CD8-positive, alpha-beta memory T cell (primary cell): Measurements from ENCODE around the gene BUB3. TPM values are rescaled to one million over a fixed set of nuclear protein-coding genes. Genes with fewer than 3 reads are reported as not detected.
A peak's percentile ranks its signal among the peaks of the same experiment; 100 is the strongest.

ENCODE experiments used
- CTCF ChIA-PET: fragments of 350-600 bp; sonication (Branson Sonifier 250); formaldehyde crosslinking; loops from one replicate; lab custom pipeline; 2021; ENCODE audit warnings: antibody characterized with exemption; lab: Charles Lee
- POLR2A ChIA-PET: fragments of 350-600 bp; sonication (Branson Sonifier 250); formaldehyde crosslinking; loops from one replicate; lab custom pipeline; 2021; ENCODE audit warnings: antibody characterized with exemption; lab: Charles Lee
- DNase-seq, 5 donors: peaks; one replicate each; pipeline versions ENCODE4 v3.0.0 to v3.0.0-alpha.2; 2020 to 2022; ENCODE audit warnings: mixed read lengths in 1 of 5
- H3K27ac ChIP-seq: one replicate; pipeline ENCODE4 v1.7.0; 2013; ENCODE audit warnings: low read depth, mild to moderate bottlenecking, low read length, moderate library complexity
- H3K27me3 ChIP-seq: 2 replicates; pipeline ENCODE4 v1.7.0; 2013; ENCODE audit warnings: low read length, mild to moderate bottlenecking; ENCODE audit not compliant: insufficient read depth, poor library complexity, severe bottlenecking
- H3K36me3 ChIP-seq: 2 replicates; pipeline ENCODE4 v1.7.0; 2013; ENCODE audit warnings: mild to moderate bottlenecking, low read length, moderate library complexity; ENCODE audit not compliant: insufficient read depth
- H3K4me1 ChIP-seq: 2 replicates; pipeline ENCODE4 v1.7.0; 2013; ENCODE audit warnings: mild to moderate bottlenecking, low read length, moderate library complexity; ENCODE audit not compliant: insufficient read depth
- H3K4me3 ChIP-seq: 2 replicates; pipeline ENCODE4 v1.7.0; 2013; ENCODE audit warnings: mild to moderate bottlenecking, low read length
- H3K9me3 ChIP-seq: 2 replicates; pipeline ENCODE4 v1.7.0; 2013; ENCODE audit warnings: mild to moderate bottlenecking, low read length
- H3K27ac Mint-ChIP-seq, 8 donors: one replicate each; pipeline ENCODE4 v1.8.0; 2020 to 2021; ENCODE audit warnings: mixed read lengths in 8 of 8, mild to moderate bottlenecking in 6 of 8, inconsistent platforms in 3 of 8, moderate library complexity in 3 of 8
- H3K27me3 Mint-ChIP-seq, 2 donors: one replicate each; pipeline ENCODE4 v1.8.0; 2020 to 2021; ENCODE audit warnings: mixed read lengths in 2 of 2, mild to moderate bottlenecking in 1 of 2, moderate library complexity in 1 of 2
- H3K36me3 Mint-ChIP-seq, 3 donors: one replicate each; pipeline ENCODE4 v1.8.0; 2020 to 2021; ENCODE audit warnings: mixed read lengths in 3 of 3, inconsistent platforms in 1 of 3, mild to moderate bottlenecking in 1 of 3
- H3K4me1 Mint-ChIP-seq, 3 donors: one replicate each; pipeline ENCODE4 v1.8.0; 2020 to 2021; ENCODE audit warnings: mixed read lengths in 3 of 3, inconsistent platforms in 1 of 3, mild to moderate bottlenecking in 1 of 3
- H3K4me3 Mint-ChIP-seq, 7 donors: one replicate each; pipeline ENCODE4 v1.8.0; 2020 to 2021; ENCODE audit warnings: mixed read lengths in 7 of 7, mild to moderate bottlenecking in 6 of 7, moderate library complexity in 4 of 7, inconsistent platforms in 2 of 7
- H3K9me3 Mint-ChIP-seq, 5 donors: one replicate each; pipeline ENCODE4 v1.8.0; 2020 to 2022; ENCODE audit warnings: mixed read lengths in 5 of 5, mild to moderate bottlenecking in 3 of 5, moderate library complexity in 2 of 5, inconsistent platforms in 1 of 5
- polyA plus RNA-seq: library from polyadenylated mRNA; unstranded; fragments of 300-500 nt; fragmentation: Illumina TruSeq; gene quantifications from one replicate; pipeline ENCODE4 v1.2.3, GENCODE V29; 2021
- total RNA-seq, 2 experiments: library from RNA; stranded (reverse); gene quantifications; one replicate each; pipeline ENCODE4 v1.2.3, GENCODE V29; 2021

BUB3 gene
- total and polyA plus RNA-seq, 3 experiments from 2014 or later, result 231 to 255 (median 254) TPM

GRCh38 chr10:123203393-123204126, 49.4 kb downstream of the BUB3 start:
- no peaks in the 10 kb centered on the region for H3K9me3 ChIP-seq
- DNase-seq, result no peak
- Mint-ChIP-seq H3K36me3 (peaks cover 22 to 36% (median 32%) of the 10 kb centered on the region in 3 donors), H3K4me1 (peaks cover 17 to 29% (median 27%) of the 10 kb centered on the region in 3 donors), H3K4me3 (no peak overlapping the region), H3K9me3 (peaks cover 11 to 16% (median 12%) of the 10 kb centered on the region in 5 donors), H3K27ac (peak overlapping the region in 2 of 8 donors; percentile 29 to 52), H3K27me3 (no peaks in the 10 kb centered on the region)
- H3K27me3 ChIP-seq, result no peaks in the 10 kb centered on the region
- ChIA-PET POLR2A (no interaction called here), CTCF (no interaction called here)
- no peaks in the 10 kb centered on the region for H3K36me3 ChIP-seq
- peaks cover 6% of the 10 kb centered on the region for H3K4me1 ChIP-seq
- no peak overlapping the region for H3K4me3 ChIP-seq
- no peak overlapping the region for H3K27ac ChIP-seq

GRCh38 chr10:123204127-123204461, 49.9 kb downstream of the BUB3 start:
- Histone ChIP-seq H3K27me3 (no peaks in the 10 kb centered on the region), H3K4me1 (peaks cover 6% of the 10 kb centered on the region), H3K36me3 (no peaks in the 10 kb centered on the region), H3K27ac (no peak overlapping the region), H3K9me3 (no peaks in the 10 kb centered on the region), H3K4me3 (no peak overlapping the region)
- POLR2A ChIA-PET, result no interaction called here
- CTCF ChIA-PET, result no interaction called here
- Mint-ChIP-seq H3K9me3 (peaks cover 12 to 16% (median 12%) of the 10 kb centered on the region in 5 donors), H3K4me1 (peaks cover 17 to 29% (median 27%) of the 10 kb centered on the region in 3 donors), H3K27me3 (no peaks in the 10 kb centered on the region), H3K27ac (peak overlapping the region in 1 of 8 donors; percentile 12), H3K36me3 (peaks cover 22 to 34% (median 32%) of the 10 kb centered on the region in 3 donors), H3K4me3 (no peak overlapping the region)
- no peak for DNase-seq

- no peak overlapping the region for H3K4me3 Mint-ChIP-seq
- H3K36me3 ChIP-seq, result no peaks in the 10 kb centered on the region
- H3K27me3 ChIP-seq, result no peaks in the 10 kb centered on the region
- peaks cover 6% of the 10 kb centered on the region for H3K4me1 ChIP-seq
- no peak for DNase-seq
- H3K27ac ChIP-seq, result no peak overlapping the region
- H3K4me3 ChIP-seq, result no peak overlapping the region
- ChIA-PET CTCF (no interaction called here), POLR2A (no interaction called here)
- H3K27ac Mint-ChIP-seq, result no peak overlapping the region
- no peaks in the 10 kb centered on the region for H3K27me3 Mint-ChIP-seq
- peaks cover 21 to 38% (median 38%) of the 10 kb centered on the region in 3 donors for H3K36me3 Mint-ChIP-seq
- peaks cover 12 to 16% (median 12%) of the 10 kb centered on the region in 5 donors for H3K9me3 Mint-ChIP-seq
- H3K9me3 ChIP-seq, result no peaks in the 10 kb centered on the region
- peaks cover 17 to 29% (median 27%) of the 10 kb centered on the region in 3 donors for H3K4me1 Mint-ChIP-seq
These were observed 50.8 kb downstream of the BUB3 start for GRCh38 chr10:123205041-123205440.

GRCh38 chr10:123212063-123212462, 57.9 kb downstream of the BUB3 start:
- Histone ChIP-seq H3K4me3 (no peak overlapping the region), H3K36me3 (no peaks in the 10 kb centered on the region), H3K27ac (no peak overlapping the region), H3K4me1 (no peaks in the 10 kb centered on the region), H3K9me3 (no peaks in the 10 kb centered on the region), H3K27me3 (no peaks in the 10 kb centered on the region)
- DNase-seq, result no peak
- Mint-ChIP-seq H3K9me3 (peaks cover 13 to 27% (median 17%) of the 10 kb centered on the region in 5 donors), H3K27me3 (no peaks in the 10 kb centered on the region), H3K36me3 (peaks cover 16 to 38% (median 25%) of the 10 kb centered on the region in 3 donors), H3K4me3 (no peak overlapping the region), H3K4me1 (no peaks in the 10 kb centered on the region), H3K27ac (peak overlapping the region in 1 of 8 donors; percentile 25)
- ChIA-PET CTCF (no interaction called here), POLR2A (no interaction called here)

- CTCF ChIA-PET, result no interaction called here
- Mint-ChIP-seq H3K4me3 (no peak overlapping the region), H3K27me3 (no peaks in the 10 kb centered on the region), H3K4me1 (no peaks in the 10 kb centered on the region), H3K9me3 (peaks cover 13 to 24% (median 15%) of the 10 kb centered on the region in 5 donors), H3K36me3 (peaks cover 16 to 42% (median 25%) of the 10 kb centered on the region in 3 donors), H3K27ac (no peak overlapping the region)
- Histone ChIP-seq H3K9me3 (no peaks in the 10 kb centered on the region), H3K27me3 (no peaks in the 10 kb centered on the region), H3K27ac (no peak overlapping the region), H3K4me3 (no peak overlapping the region), H3K4me1 (no peaks in the 10 kb centered on the region), H3K36me3 (no peaks in the 10 kb centered on the region)
- no peak for DNase-seq
- POLR2A ChIA-PET, result no interaction called here
These were observed 58.4 kb downstream of the BUB3 start for GRCh38 chr10:123212640-123213039.

GRCh38 chr10:123213192-123213591, 59.0 kb downstream of the BUB3 start:
- Mint-ChIP-seq H3K4me1 (no peaks in the 10 kb centered on the region), H3K27ac (no peak overlapping the region), H3K36me3 (peaks cover 19 to 42% (median 20%) of the 10 kb centered on the region in 3 donors), H3K4me3 (no peak overlapping the region), H3K9me3 (peaks cover 7 to 20% (median 9%) of the 10 kb centered on the region in 5 donors), H3K27me3 (no peaks in the 10 kb centered on the region)
- Histone ChIP-seq H3K4me3 (no peak overlapping the region), H3K27me3 (no peaks in the 10 kb centered on the region), H3K4me1 (no peaks in the 10 kb centered on the region), H3K36me3 (no peaks in the 10 kb centered on the region), H3K9me3 (no peaks in the 10 kb centered on the region), H3K27ac (no peak overlapping the region)
- ChIA-PET CTCF (no interaction called here), POLR2A (no interaction called here)
- DNase-seq, result no peak

Other genes with a start within 250 kb of the BUB3 start
- not detected for gene FAM24A, start 243.8 kb upstream of the BUB3 start, total RNA-seq
- gene FAM24A, start 243.8 kb upstream of the BUB3 start, polyA plus RNA-seq, result not detected
- gene C10orf88, start 200.2 kb upstream of the BUB3 start, total RNA-seq, result 10 to 100 TPM in 1 of 2 experiments, 1 to 10 TPM in 1; 8.5 to 11.4 TPM
- gene C10orf88, start 200.2 kb upstream of the BUB3 start, polyA plus RNA-seq, result 8.5 TPM
- 1 to 10 TPM; 5.8 TPM for gene PSTK, start 174.0 kb upstream of the BUB3 start, total RNA-seq
- gene PSTK, start 174.0 kb upstream of the BUB3 start, polyA plus RNA-seq, result 8.8 TPM
- 10 to 100 TPM; 20.3 to 23.9 TPM for gene IKZF5, start 145.6 kb upstream of the BUB3 start, total RNA-seq
- 14.8 TPM for gene IKZF5, start 145.6 kb upstream of the BUB3 start, polyA plus RNA-seq
- gene ACADSB, start 145.4 kb upstream of the BUB3 start, total RNA-seq, result 10 to 100 TPM; 24.4 to 27.3 TPM
- gene ACADSB, start 145.4 kb upstream of the BUB3 start, polyA plus RNA-seq, result 29.2 TPM
- gene HMX3, start 18.4 kb upstream of the BUB3 start, total RNA-seq, result not detected
- gene HMX3, start 18.4 kb upstream of the BUB3 start, polyA plus RNA-seq, result not detected
- gene HMX2, start 6.3 kb upstream of the BUB3 start, total RNA-seq, result not detected
- gene HMX2, start 6.3 kb upstream of the BUB3 start, polyA plus RNA-seq, result not detected